ENCODE measurements around the gene ST3GAL2. TPM values are rescaled to one million over a fixed set of nuclear protein-coding genes. Genes with fewer than 3 reads are reported as not detected.
"Not testable (repeated sequence)": the region's sequence is repeated elsewhere in the genome, so short reads cannot be mapped to it uniquely, and the experiment has no call there.

Gene ST3GAL2
- total RNA-seq, 2 donors from 2014 or later, result 14.5 to 18.6 TPM

DNA sequence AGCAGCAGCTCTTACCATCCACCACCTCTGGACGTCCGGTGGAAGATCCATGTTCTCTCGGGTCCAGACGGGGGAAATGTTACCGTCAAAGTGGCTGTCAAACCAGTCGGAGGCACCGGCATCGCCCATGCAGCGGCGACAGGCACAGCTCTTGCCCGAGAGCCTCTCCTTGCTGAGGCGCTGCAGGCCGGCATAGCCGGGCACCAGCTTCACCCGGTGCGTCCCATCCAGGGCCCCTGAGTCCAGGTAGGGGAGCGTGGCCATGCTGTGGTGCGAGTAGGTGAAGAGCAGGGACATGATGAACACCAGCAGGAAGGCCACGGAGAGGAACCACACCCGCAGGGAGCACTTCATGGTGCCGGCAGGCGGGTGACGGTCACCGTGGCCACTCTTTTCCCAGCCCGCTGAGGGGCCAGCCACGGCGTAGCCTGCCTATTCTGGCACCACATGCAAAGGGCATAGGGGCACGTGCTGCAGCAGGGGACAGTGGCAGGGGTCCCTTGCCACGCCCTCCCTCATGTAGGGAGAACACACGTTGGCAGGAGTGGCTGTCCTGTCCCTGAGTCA lies 40.6 kb downstream of the ST3GAL2 start:
- Mint-ChIP-seq H3K9me3 (no peaks in the 10 kb centered on the region), H3K27ac (no peak overlapping the region), H3K4me3 (no peak overlapping the region), H3K36me3 (ENCODE audit: low read depth) (no peaks in the 10 kb centered on the region), H3K4me1 (peaks cover 4% of the 10 kb centered on the region), H3K27me3 (no peaks in the 10 kb centered on the region)
- ATAC-seq (replicated peaks), result no peak

DNA sequence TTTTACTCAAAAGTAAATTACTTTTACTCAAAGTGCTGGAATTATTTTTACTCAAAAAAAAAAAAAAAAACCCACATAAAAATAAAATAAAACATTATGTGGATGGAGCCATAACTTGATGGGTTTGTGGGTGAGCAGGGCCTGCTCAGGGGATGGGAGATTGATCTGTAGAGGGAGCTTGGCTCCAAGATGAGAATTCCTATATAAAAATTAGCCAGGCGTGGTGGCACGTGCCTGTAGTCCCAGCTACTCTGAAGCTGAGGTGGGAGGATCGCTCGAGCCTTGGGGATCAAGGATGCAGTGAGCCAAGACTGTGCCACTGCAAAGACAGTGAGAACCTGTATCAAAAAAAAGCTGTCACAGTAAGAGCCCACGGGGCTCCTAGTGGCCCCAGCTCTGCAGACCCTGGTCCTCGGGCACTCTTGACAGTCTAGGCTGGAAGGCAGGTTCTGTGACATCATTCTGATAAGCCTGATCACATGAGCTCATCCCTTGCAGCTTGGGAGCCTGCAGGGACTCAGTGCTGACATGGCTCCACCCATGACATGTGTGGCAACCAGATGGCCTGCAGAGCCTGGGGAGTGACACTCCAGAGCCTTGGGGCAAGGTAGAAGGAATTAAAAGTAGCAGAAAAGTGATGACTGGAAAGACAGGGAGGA lies 42.5 kb downstream of the ST3GAL2 start:
- ATAC-seq (replicated peaks), result no peak
- peaks cover 6% of the 10 kb centered on the region for H3K36me3 Mint-ChIP-seq (ENCODE audit: low read depth)
- no peak overlapping the region for H3K27ac Mint-ChIP-seq
- no peaks in the 10 kb centered on the region for H3K27me3 Mint-ChIP-seq
- no peaks in the 10 kb centered on the region for H3K9me3 Mint-ChIP-seq
- no peaks in the 10 kb centered on the region for H3K4me1 Mint-ChIP-seq
- H3K4me3 Mint-ChIP-seq, result no peak overlapping the region

DNA sequence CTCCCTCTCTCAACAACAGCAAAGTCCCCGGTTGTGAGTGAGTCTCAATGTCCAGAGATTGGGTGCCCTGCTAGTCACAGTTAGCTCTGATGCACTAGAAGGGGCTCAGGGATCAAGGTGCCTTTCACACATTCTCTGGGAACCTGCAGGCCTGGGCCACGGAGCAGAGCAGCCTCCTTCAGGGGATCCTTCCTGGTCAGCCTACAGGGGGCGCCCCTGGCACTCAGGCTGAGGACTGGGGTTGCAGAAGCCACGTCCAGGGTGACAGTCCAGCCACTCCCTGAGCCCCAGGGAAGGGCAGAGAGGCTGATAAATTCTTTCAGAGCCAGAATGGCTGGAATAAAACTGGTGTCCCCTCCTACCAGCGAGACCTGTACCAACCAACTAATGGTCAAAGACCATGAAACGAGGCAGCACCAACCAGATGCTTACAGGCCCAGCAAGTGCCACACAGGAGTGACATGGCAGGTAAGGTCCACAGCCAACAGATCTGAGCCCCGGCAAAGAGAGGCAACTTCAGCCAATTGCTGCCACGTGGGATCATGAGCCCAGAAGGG lies 43.5 kb downstream of the ST3GAL2 start:
- no peaks in the 10 kb centered on the region for H3K27me3 Mint-ChIP-seq
- no peak overlapping the region for H3K27ac Mint-ChIP-seq
- peaks cover 6% of the 10 kb centered on the region for H3K36me3 Mint-ChIP-seq (ENCODE audit: low read depth)
- ATAC-seq (replicated peaks), result peak; percentile 91
- no peaks in the 10 kb centered on the region for H3K4me1 Mint-ChIP-seq
- H3K9me3 Mint-ChIP-seq, result no peaks in the 10 kb centered on the region
- no peak overlapping the region for H3K4me3 Mint-ChIP-seq

DNA sequence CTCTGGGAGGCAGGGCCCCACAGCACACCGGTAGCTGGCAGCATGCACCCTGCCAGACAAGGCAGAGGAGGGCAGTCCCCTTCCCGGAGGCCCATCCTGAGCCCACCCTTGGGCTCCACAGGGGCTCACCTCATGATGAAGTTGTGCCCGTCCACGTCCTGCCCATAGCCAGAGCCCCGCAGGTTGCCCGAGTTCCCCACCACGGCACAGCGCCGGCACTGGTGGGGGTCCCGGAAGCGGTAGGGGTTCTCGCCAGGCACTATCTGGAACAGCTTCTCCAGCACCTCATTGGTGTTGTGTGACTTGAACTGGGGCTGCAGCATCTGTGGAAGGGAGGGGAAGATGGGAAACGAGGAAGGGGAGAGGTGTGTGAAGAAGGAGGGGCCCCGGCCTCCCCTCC lies 44.0 kb downstream of the ST3GAL2 start:
- ATAC-seq (replicated peaks), result no peak
- no peaks in the 10 kb centered on the region for H3K27me3 Mint-ChIP-seq
- H3K36me3 Mint-ChIP-seq (ENCODE audit: low read depth), result peaks cover 6% of the 10 kb centered on the region
- no peak overlapping the region for H3K4me3 Mint-ChIP-seq
- H3K27ac Mint-ChIP-seq, result no peak overlapping the region
- no peaks in the 10 kb centered on the region for H3K9me3 Mint-ChIP-seq
- H3K4me1 Mint-ChIP-seq, result no peaks in the 10 kb centered on the region

DNA sequence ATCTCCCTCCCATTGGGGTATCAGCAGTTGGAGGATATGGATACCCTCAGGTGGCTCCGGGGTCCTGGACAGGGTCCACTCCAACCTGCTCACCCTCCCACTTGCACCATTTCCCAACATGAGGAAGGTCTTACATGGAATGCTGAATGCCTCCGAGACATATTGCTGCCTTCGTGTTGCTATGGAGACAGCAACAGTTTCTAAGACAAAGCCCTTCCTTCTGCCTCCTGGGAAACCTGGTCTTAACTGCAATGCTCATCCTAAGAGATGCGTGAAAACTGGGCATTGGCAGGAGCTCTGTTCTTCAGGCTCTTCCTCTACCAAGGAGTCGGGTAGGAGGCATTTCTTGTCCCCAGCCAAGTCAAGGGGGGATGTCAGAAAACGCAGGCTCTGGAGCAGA lies 45.2 kb downstream of the ST3GAL2 start:
- no peak for ATAC-seq (replicated peaks)
- Mint-ChIP-seq H3K27ac (no peak overlapping the region), H3K9me3 (no peaks in the 10 kb centered on the region), H3K4me1 (no peaks in the 10 kb centered on the region), H3K27me3 (no peaks in the 10 kb centered on the region), H3K4me3 (no peak overlapping the region), H3K36me3 (ENCODE audit: low read depth) (peaks cover 6% of the 10 kb centered on the region)

DNA sequence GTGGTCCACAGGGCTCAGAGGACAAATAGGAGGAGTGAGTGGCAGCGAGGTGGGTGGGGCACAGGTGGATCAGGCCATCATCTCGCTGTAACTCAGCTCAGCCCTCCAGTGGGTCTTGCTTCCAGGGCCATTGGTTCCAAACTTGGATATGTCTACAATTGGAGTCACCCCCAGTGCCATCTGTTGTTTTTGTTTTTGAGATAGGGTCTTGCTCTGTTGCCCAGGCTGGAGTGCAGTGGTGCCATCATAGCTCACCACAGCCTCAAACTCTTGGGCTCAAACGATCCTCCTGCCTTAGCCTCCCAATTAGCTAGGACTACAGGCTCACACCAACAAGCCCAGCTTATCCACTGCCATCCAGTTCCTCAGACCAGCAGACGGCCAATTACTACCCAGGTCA lies 46.3 kb downstream of the ST3GAL2 start:
- peaks cover 14% of the 10 kb centered on the region for H3K36me3 Mint-ChIP-seq (ENCODE audit: low read depth)
- H3K9me3 Mint-ChIP-seq, result no peaks in the 10 kb centered on the region
- no peak overlapping the region for H3K27ac Mint-ChIP-seq
- H3K27me3 Mint-ChIP-seq, result no peaks in the 10 kb centered on the region
- no peak for ATAC-seq (replicated peaks)
- H3K4me3 Mint-ChIP-seq, result no peak overlapping the region
- H3K4me1 Mint-ChIP-seq, result no peaks in the 10 kb centered on the region

DNA sequence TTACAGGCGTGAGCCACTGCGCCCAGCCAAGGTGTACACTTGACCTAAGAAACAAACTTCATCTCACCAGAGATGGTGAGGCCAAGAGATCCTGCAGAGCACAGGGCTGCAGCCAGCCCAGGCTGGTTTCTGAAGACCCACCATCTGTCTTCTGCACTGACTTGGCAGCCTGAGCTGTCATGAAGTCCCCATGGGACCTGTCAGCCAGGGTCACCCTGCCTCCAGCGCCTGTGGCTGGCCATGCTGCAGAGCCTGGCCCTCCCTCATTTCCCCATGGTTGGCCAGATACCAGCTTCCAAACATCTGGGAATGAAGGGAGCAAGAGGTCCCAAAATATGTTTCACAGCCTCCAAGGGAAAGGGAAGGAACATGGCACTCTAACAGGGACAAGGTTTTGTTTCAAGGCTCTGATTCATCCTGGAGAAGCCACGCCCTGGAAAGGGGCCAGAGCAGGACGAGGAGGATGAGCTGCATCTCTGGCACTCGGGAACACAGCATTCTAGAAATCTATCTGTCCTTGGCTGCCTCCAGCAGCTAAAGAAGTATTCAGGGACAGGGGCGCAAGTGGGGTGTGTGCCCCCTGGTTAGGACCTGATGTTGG lies 46.9 kb downstream of the ST3GAL2 start:
- Mint-ChIP-seq H3K36me3 (ENCODE audit: low read depth) (peaks cover 14% of the 10 kb centered on the region), H3K4me1 (no peaks in the 10 kb centered on the region), H3K9me3 (no peaks in the 10 kb centered on the region), H3K4me3 (no peak overlapping the region), H3K27ac (no peak overlapping the region), H3K27me3 (no peaks in the 10 kb centered on the region)
- ATAC-seq (replicated peaks), result no peak

DNA sequence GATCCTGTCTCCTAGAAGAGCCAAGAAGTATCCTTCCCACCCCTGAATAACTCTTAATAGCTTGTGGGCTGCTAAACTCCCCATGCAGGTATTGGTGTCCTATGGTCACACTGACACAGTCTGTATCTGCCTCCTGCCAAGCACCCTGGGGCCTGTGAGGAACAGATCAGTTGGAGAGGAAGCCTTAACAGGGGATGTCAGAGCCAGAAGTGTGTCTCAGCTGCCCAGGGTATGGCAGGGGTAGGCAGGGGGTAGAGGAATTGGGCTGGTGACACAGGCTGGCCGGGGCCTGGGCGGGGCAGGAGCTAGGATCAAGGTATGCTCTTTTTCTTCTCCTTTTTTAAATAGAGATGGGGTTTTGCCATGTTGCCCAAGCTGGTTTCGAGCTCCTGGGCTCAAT lies 47.5 kb downstream of the ST3GAL2 start:
- Mint-ChIP-seq H3K4me3 (no peak overlapping the region), H3K27ac (peak overlapping the region; percentile 19), H3K9me3 (no peaks in the 10 kb centered on the region), H3K4me1 (no peaks in the 10 kb centered on the region), H3K27me3 (no peaks in the 10 kb centered on the region), H3K36me3 (ENCODE audit: low read depth) (peaks cover 14% of the 10 kb centered on the region)
- ATAC-seq (replicated peaks), result no peak

DNA sequence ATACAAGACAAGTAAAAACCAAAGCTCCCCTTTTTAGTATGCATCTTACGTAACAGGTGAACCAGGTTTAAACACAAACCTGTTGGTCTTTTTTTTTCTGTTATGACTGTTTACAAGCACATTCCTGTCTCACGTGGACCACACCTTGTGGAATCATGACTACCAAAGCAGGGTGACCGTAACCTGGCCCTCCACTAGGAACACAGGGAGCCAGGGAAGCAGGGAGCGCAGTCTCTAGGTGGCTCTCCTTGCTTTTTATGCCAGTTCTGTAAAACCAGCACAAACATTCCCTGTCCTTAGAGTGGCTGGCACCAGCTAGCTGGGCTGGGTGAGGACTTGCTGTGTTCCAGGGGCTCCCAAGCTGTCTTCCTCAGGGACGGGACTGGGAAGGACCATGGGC lies 48.1 kb downstream of the ST3GAL2 start:
- Mint-ChIP-seq H3K4me1 (no peaks in the 10 kb centered on the region), H3K9me3 (no peaks in the 10 kb centered on the region), H3K27me3 (no peaks in the 10 kb centered on the region), H3K27ac (no peak overlapping the region), H3K4me3 (no peak overlapping the region), H3K36me3 (ENCODE audit: low read depth) (peaks cover 14% of the 10 kb centered on the region)
- ATAC-seq (replicated peaks), result no peak

DNA sequence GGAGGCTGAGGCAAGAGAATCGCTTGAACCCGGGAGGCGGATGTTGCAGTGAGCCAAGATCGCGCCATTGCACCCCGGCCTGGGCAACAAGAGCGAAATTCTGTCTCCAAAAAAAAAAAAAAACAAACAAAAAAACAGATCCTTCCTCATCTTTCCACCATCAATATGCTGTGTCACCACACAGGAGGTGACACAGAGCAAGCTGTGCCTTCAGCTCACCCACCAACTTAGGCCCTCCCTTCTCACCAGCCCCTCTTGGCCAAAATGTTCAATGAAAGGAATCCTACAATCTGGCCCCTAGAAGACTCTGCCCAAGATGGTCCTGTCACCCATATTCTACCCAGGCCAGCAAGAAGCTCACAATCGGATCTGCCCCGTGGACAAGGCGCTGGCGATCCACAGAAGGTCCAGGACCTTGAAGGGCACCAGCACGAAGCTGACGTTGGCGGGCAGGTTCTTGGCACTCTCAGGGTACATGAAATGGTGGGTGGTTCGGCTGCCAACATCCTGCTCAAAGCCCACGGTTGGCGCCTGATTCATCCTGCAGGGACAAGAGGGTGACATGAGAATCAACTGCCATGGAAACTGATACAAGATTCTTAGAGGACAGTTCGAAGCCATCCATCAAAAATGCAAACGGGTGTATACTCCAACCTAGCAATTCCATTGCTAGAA lies 50.8 kb downstream of the ST3GAL2 start:
- Mint-ChIP-seq H3K27me3 (no peaks in the 10 kb centered on the region), H3K9me3 (no peaks in the 10 kb centered on the region), H3K4me3 (no peak overlapping the region), H3K4me1 (no peaks in the 10 kb centered on the region), H3K36me3 (ENCODE audit: low read depth) (peaks cover 14% of the 10 kb centered on the region), H3K27ac (no peak overlapping the region)
- ATAC-seq (replicated peaks), result no peak

DNA sequence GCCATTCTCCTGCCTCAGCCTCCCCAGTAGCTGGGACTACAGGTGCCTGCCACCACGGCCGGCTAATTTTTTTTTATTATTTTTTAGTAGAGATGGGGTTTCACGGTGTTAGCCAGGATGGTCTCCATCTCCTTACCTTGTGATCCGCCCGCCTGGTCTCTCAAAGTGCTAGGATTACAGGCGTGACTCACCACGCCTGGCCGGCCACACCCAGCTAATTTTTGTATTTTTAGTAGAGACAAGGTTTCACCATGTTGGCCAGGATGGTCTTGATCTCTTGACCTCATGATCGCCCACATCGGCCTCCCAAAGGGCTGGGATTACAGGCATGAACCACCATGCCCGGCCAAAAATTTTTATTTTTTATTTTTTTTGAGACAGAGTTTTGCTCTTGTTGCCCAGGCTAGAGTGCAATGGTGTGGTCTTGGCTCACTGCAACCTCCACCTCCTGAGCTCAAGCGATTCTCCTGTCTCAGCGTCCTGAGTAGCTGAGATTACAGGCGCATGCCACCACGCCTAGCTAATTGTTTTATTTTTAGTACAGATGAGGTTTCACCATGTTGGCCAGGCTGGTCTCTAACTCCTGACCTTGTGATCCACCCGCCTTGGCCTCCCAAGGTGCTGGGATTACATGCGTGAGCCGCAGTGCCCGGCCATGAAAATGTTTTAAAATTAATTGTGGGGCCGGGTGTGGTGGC lies 52.5 kb downstream of the ST3GAL2 start:
- H3K27ac Mint-ChIP-seq; H3K4me1 Mint-ChIP-seq; ATAC-seq (replicated peaks); H3K27me3 Mint-ChIP-seq; H3K36me3 Mint-ChIP-seq (ENCODE audit: low read depth); H3K4me3 Mint-ChIP-seq; H3K9me3 Mint-ChIP-seq: not testable (repeated sequence)

DNA sequence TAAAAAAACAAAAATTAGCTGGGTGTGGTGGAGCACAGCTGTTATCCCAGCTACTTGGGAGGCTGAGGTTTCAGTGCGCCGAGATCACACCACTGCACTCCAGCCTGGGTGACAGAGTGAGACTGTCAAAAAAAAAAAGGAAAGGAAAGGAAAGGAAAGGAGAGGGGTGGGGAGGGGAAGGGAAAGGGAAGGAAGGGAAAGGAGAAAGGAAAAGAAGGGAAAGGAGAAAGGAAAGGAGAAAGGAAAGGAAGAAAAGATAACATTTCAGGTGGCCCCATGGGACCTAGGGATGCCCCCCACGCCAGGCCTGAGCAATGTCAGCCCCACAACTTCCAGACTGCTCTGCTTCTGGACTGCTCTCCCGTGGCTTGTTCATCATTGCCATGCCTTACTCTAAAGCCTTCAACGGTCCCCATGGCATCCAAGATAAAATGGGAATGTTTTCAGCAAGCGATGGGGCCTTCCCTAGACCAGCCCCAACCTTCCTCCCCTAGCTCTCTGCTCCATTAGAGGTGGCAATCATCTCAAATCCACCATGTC lies 55.4 kb downstream of the ST3GAL2 start:
- no peak for ATAC-seq (replicated peaks)
- Mint-ChIP-seq H3K4me1 (no peaks in the 10 kb centered on the region), H3K27me3 (no peaks in the 10 kb centered on the region), H3K9me3 (no peaks in the 10 kb centered on the region), H3K4me3 (no peak overlapping the region), H3K27ac (peak overlapping the region; percentile 51), H3K36me3 (ENCODE audit: low read depth) (peaks cover 26% of the 10 kb centered on the region)

DNA sequence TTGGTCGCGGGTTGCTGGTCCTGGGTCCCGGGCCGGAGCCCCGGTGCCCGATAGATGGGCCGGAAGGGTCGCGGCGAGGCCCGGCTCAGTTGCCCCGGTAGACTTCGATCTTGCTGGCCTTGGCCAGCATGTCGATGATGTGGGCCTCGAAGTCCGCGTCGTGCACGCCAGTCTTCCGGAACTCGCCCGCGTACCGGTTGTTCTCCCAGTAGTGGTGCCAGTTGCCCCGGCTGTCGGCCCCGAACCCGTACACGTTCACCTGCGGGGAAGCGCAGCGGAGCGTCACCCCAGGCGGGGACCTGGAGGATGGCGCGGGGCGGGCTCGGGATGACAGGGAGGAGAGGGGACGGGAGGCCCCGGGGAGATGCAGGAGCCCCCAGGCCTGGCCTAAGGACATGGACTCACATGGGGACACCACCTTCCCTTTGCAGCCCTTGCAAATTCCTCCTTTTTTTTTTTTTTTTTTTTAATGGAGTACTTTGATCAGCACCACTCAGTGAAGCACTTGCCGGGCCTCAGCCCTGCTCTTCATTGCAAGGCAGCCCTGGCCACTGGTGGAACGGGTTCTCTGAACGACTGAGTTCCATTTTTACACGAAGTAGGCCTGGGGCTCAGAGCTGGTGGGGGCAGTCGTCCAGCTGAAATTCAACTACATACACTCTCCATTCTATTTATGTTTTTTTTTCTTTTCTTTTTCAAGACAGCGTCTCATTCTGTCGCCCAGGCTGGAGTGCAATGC lies 57.1 kb downstream of the ST3GAL2 start:
- H3K4me3 Mint-ChIP-seq, result peak overlapping the region; percentile 88
- peaks cover 30% of the 10 kb centered on the region for H3K36me3 Mint-ChIP-seq (ENCODE audit: low read depth)
- H3K9me3 Mint-ChIP-seq, result no peaks in the 10 kb centered on the region
- no peak for ATAC-seq (replicated peaks)
- H3K27me3 Mint-ChIP-seq, result no peaks in the 10 kb centered on the region
- no peaks in the 10 kb centered on the region for H3K4me1 Mint-ChIP-seq
- H3K27ac Mint-ChIP-seq, result peak overlapping the region; percentile 94
